Gastrocnemius medialis (tissue), 4 donors: Measurements from ENCODE around the gene MNX1. TPM values are rescaled to one million over a fixed set of nuclear protein-coding genes. Genes with fewer than 3 reads are reported as not detected.
A peak's percentile ranks its signal among the peaks of the same experiment; 100 is the strongest.

Source experiments
- ATAC-seq, 2 donors: fragments of 150-250 bp; one replicate each; pipeline ENCODE4 v1.9.1; 2016
- DNase-seq, 2 donors: peaks; one replicate each; pipeline ENCODE4 v3.0.0-alpha.2; 2019
- H3K27ac ChIP-seq, 4 donors: fragments of 200-600 bp; sonication (generic); 1 replicate in 1 of 4; 2 replicates in 3 of 4; pipeline ENCODE4 v1.5.1; 2016 to 2018; ENCODE audit warnings: mild to moderate bottlenecking in 2 of 4, moderate library complexity in 1 of 4
- H3K27me3 ChIP-seq, 3 donors: fragments of 200-600 bp; sonication (generic) in 2 of 3; 1 replicate in 1 of 3; 2 replicates in 2 of 3; pipeline versions ENCODE4 v1.5.1 to v1.6.0; 2016 to 2019; ENCODE audit warnings: mild to moderate bottlenecking in 1 of 3, moderate library complexity in 1 of 3
- H3K36me3 ChIP-seq, 2 donors: fragments of 200-600 bp; sonication (generic) in 1 of 2; one replicate each; pipeline ENCODE4 v1.5.1; 2017 to 2018
- H3K4me1 ChIP-seq, 2 donors: fragments of 200-600 bp; sonication (generic) in 1 of 2; one replicate each; pipeline ENCODE4 v1.5.1; 2016 to 2017; ENCODE audit warnings: mild to moderate bottlenecking in 2 of 2
- H3K4me3 ChIP-seq, 4 donors: fragments of 200-600 bp; sonication (generic) in 3 of 4; 1 replicate in 1 of 4; 2 replicates in 3 of 4; pipeline ENCODE4 v1.5.1; 2016 to 2019; ENCODE audit warnings: mild to moderate bottlenecking in 2 of 4
- H3K9me3 ChIP-seq, 3 donors: fragments of 200-600 bp; sonication (generic) in 2 of 3; 1 replicate in 1 of 3; 2 replicates in 2 of 3; pipeline ENCODE4 v1.5.1; 2016 to 2019
- CTCF ChIP-seq, 5 experiments: fragments of 450-650 bp in 3 of 5; fragments of 200-600 bp in 2 of 5; sonication (generic) in 2 of 5; IDR thresholded peaks in 4 of 5; conservative IDR thresholded peaks in 1 of 5; 1 replicate in 4 of 5; 2 replicates in 1 of 5; pipeline ENCODE4 v1.5.1; 2016 to 2019; ENCODE audit warnings: antibody characterized with exemption in 5 of 5, mild to moderate bottlenecking in 3 of 5, moderate library complexity in 3 of 5
- POLR2A ChIP-seq, 2 donors: fragments of 450-650 bp; IDR thresholded peaks; one replicate each; pipeline ENCODE4 v1.6.1; 2017; ENCODE audit warnings: antibody characterized with exemption in 2 of 2, mild to moderate bottlenecking in 2 of 2, moderate library complexity in 2 of 2
- in situ Hi-C, 4 donors: fragments of 200-750 bp; cut with MboI; loops; one replicate each; pipeline versions ENCODE4 v1.15.0 to v1.8.0; 2017; ENCODE audit warnings: low sequenced_read_pairs in 4 of 4
- intact Hi-C: fragments of 100-400 bp; cut with DNase I; formaldehyde crosslinking; loops from one replicate; pipeline ENCODE4 v1.15.1; 2023; ENCODE audit warnings: low total_unique reads
- total RNA-seq, 4 donors: library from RNA; depleted of rRNA; stranded (reverse); fragments of >200 nt; gene quantifications; one replicate each; pipeline versions ENCODE4 v1.1.0 to v1.2.3, GENCODE V29; 2016

Gene MNX1
- total RNA-seq, 4 donors from 2014 or later: 0.16 to 0.20 TPM; not detected in 2

- Histone ChIP-seq H3K4me3 (peak overlapping the region in 3 of 4 donors; percentile 30 to 42 (median 40)), H3K27me3 (peaks cover 65 to 85% (median 79%) of the 10 kb centered on the region in 3 donors), H3K27ac (no peak overlapping the region), H3K4me1 (peaks cover 7 to 31% of the 10 kb centered on the region in 2 donors), H3K9me3 (no peaks in the 10 kb centered on the region), H3K36me3 (no peaks in the 10 kb centered on the region)
- DNase-seq (no peak), ATAC-seq (no peak)
- intact Hi-C loops: no loop called here
- in situ Hi-C loops: no loop called here
- TF ChIP-seq POLR2A (IDR thresholded peaks at IDR 0.05) (no peak), CTCF (IDR thresholded peaks at IDR 0.05 in 4 of 5, conservative IDR thresholded peaks at IDR 0.05 in 1 of 5) (no peak)
Measured at GRCh38 chr7:156998988-156999957, 11.2 kb downstream of the MNX1 start.

GRCh38 chr7:156994417-156994816 lies 16.0 kb downstream of the MNX1 start:
- DNase-seq (no peak), ATAC-seq (no peak)
- in situ Hi-C loops: no loop called here

GRCh38 chr7:156993925-156994235 lies 16.6 kb downstream of the MNX1 start:
- Histone ChIP-seq H3K36me3 (no peaks in the 10 kb centered on the region), H3K27me3 (peaks cover 21 to 43% (median 41%) of the 10 kb centered on the region in 3 donors), H3K4me1 (no peaks in the 10 kb centered on the region), H3K4me3 (no peak overlapping the region), H3K27ac (no peak overlapping the region), H3K9me3 (no peaks in the 10 kb centered on the region)
- in situ Hi-C loops: no loop called here
- ATAC-seq (no peak), DNase-seq (no peak)
- intact Hi-C loops: loop anchor here (5.0 kb wide), 1 partner anchor 48 kb away; no protein-coding TSS in a partner anchor
- no peak for TF ChIP-seq CTCF (IDR thresholded peaks at IDR 0.05 in 4 of 5, conservative IDR thresholded peaks at IDR 0.05 in 1 of 5)
- TF ChIP-seq POLR2A (IDR thresholded peaks at IDR 0.05): no peak

More at GRCh38 chr7:156994417-156994816, 16.0 kb downstream of the MNX1 start:
- TF ChIP-seq CTCF (IDR thresholded peaks at IDR 0.05 in 4 of 5, conservative IDR thresholded peaks at IDR 0.05 in 1 of 5): no peak
- no peak for TF ChIP-seq POLR2A (IDR thresholded peaks at IDR 0.05)
- no peaks in the 10 kb centered on the region for H3K4me1 ChIP-seq
- no peak overlapping the region for H3K4me3 ChIP-seq
- H3K36me3 ChIP-seq: no peaks in the 10 kb centered on the region
- intact Hi-C loops: loop anchor here (5.0 kb wide), 1 partner anchor 48 kb away; no protein-coding TSS in a partner anchor
- no peaks in the 10 kb centered on the region for H3K9me3 ChIP-seq
- peaks cover 26 to 48% (median 47%) of the 10 kb centered on the region in 3 donors for H3K27me3 ChIP-seq
- H3K27ac ChIP-seq: no peak overlapping the region

GRCh38 chr7:156993021-156993924 lies 17.2 kb downstream of the MNX1 start:
- in situ Hi-C loops (no loop called here), intact Hi-C loops (loop anchor here (5.0 kb wide), 1 partner anchor 49 kb away; no protein-coding TSS in a partner anchor)
- Histone ChIP-seq H3K36me3 (no peaks in the 10 kb centered on the region), H3K9me3 (no peaks in the 10 kb centered on the region), H3K4me1 (no peaks in the 10 kb centered on the region), H3K27me3 (peaks cover 15 to 37% (median 35%) of the 10 kb centered on the region in 3 donors), H3K4me3 (no peak overlapping the region), H3K27ac (no peak overlapping the region)
- DNase-seq: no peak
- TF ChIP-seq CTCF (IDR thresholded peaks at IDR 0.05 in 4 of 5, conservative IDR thresholded peaks at IDR 0.05 in 1 of 5) (no peak), POLR2A (IDR thresholded peaks at IDR 0.05) (no peak)
- ATAC-seq: no peak
